Upper lobe of right lung (tissue), 1 donor: ENCODE measurements around the gene BAMBI. TPM values are rescaled to one million over a fixed set of nuclear protein-coding genes. Genes with fewer than 3 reads are reported as not detected.
A peak's percentile ranks its signal among the peaks of the same experiment; 100 is the strongest.

Source experiments
- ATAC-seq: fragments of 200-7000 bp; cut with Tn5 transposase; one replicate; pipeline ENCODE4 v1.9.1; 2020; ENCODE audit warnings: mild to moderate bottlenecking, moderate library complexity
- DNase-seq: peaks from one replicate; pipeline ENCODE4 v3.0.0-alpha.2; 2020
- H3K27ac ChIP-seq: fragments of 200-600 bp; one replicate; pipeline ENCODE4 v1.8.0; 2022
- H3K27me3 ChIP-seq: fragments of 200-600 bp; one replicate; pipeline ENCODE4 v1.8.0; 2022; ENCODE audit warnings: mild to moderate bottlenecking
- H3K36me3 ChIP-seq: fragments of 200-600 bp; one replicate; pipeline ENCODE4 v1.8.0; 2022
- H3K4me1 ChIP-seq: fragments of 200-600 bp; one replicate; pipeline ENCODE4 v1.8.0; 2022
- H3K4me3 ChIP-seq: fragments of 200-600 bp; one replicate; pipeline ENCODE4 v1.8.0; 2022; ENCODE audit warnings: mild to moderate bottlenecking
- H3K9me3 ChIP-seq: fragments of 200-600 bp; one replicate; pipeline ENCODE4 v1.8.0; 2022
- CTCF ChIP-seq: fragments of 200-600 bp; IDR thresholded peaks from one replicate; pipeline ENCODE4 v1.8.0; 2022; ENCODE audit warnings: antibody characterized with exemption
- intact Hi-C: fragments of 100-400 bp; cut with DNase I; formaldehyde crosslinking; loops from one replicate; pipeline ENCODE4 v1.11.0; 2022
- total RNA-seq: library from RNA; stranded (reverse); fragmentation: NEBNext Ultra II Directional; extraction: Animal tissue kit (Norgen Biotek cat#: 25700); gene quantifications from one replicate; pipeline ENCODE4 v1.2.1, GENCODE V29; 2021
- donor health status: DM: no; HTN: yes; CAD: no; lungs with severe emphysema.

Gene BAMBI
- total RNA-seq, 1 donor from 2014 or later, result 12.9 TPM

GRCh38 chr10:28705472-28705871 is 28.2 kb downstream of the BAMBI start:
- no peak for DNase-seq
- no peaks in the 10 kb centered on the region for H3K9me3 ChIP-seq
- H3K27ac ChIP-seq, result no peak overlapping the region
- H3K36me3 ChIP-seq, result no peaks in the 10 kb centered on the region
- no peak for ATAC-seq
- no peak for TF ChIP-seq CTCF
- no peaks in the 10 kb centered on the region for H3K27me3 ChIP-seq
- H3K4me1 ChIP-seq, result no peaks in the 10 kb centered on the region
- intact Hi-C loops, result no loop called here
- H3K4me3 ChIP-seq, result no peak overlapping the region

- intact Hi-C loops, result no loop called here
- Histone ChIP-seq H3K4me3 (no peak overlapping the region), H3K9me3 (no peaks in the 10 kb centered on the region), H3K4me1 (no peaks in the 10 kb centered on the region), H3K27ac (no peak overlapping the region), H3K36me3 (no peaks in the 10 kb centered on the region), H3K27me3 (no peaks in the 10 kb centered on the region)
- ATAC-seq (no peak), DNase-seq (no peak)
- no peak for TF ChIP-seq CTCF
Observed at GRCh38 chr10:28709001-28709710, 31.8 kb downstream of the BAMBI start.

- no peak for TF ChIP-seq CTCF
- H3K36me3 ChIP-seq, result no peaks in the 10 kb centered on the region
- H3K27me3 ChIP-seq, result no peaks in the 10 kb centered on the region
- ATAC-seq (no peak), DNase-seq (no peak)
- no peaks in the 10 kb centered on the region for H3K4me1 ChIP-seq
- no peak overlapping the region for H3K4me3 ChIP-seq
- H3K9me3 ChIP-seq, result no peaks in the 10 kb centered on the region
- intact Hi-C loops, result no loop called here
- H3K27ac ChIP-seq, result no peak overlapping the region
Observed at GRCh38 chr10:28710202-28710886, 33.0 kb downstream of the BAMBI start.

GRCh38 chr10:28711041-28711440 is 33.7 kb downstream of the BAMBI start:
- H3K27ac ChIP-seq, result peak overlapping the region; percentile 45
- no peak for TF ChIP-seq CTCF

GRCh38 chr10:28711776-28712175 is 34.5 kb downstream of the BAMBI start:
- no peak overlapping the region for H3K4me3 ChIP-seq
- no peak for DNase-seq
- intact Hi-C loops, result no loop called here

More at GRCh38 chr10:28711041-28711440, 33.7 kb downstream of the BAMBI start:
- ATAC-seq (no peak), DNase-seq (no peak)
- Histone ChIP-seq H3K4me1 (no peaks in the 10 kb centered on the region), H3K36me3 (no peaks in the 10 kb centered on the region), H3K27me3 (no peaks in the 10 kb centered on the region), H3K9me3 (no peaks in the 10 kb centered on the region), H3K4me3 (no peak overlapping the region)
- intact Hi-C loops, result no loop called here

More at GRCh38 chr10:28711776-28712175, 34.5 kb downstream of the BAMBI start:
- TF ChIP-seq CTCF, result no peak
- no peak for ATAC-seq
- no peaks in the 10 kb centered on the region for H3K4me1 ChIP-seq
- H3K27me3 ChIP-seq, result no peaks in the 10 kb centered on the region
- no peaks in the 10 kb centered on the region for H3K36me3 ChIP-seq
- H3K27ac ChIP-seq, result no peak overlapping the region
- no peaks in the 10 kb centered on the region for H3K9me3 ChIP-seq
